Measurements from ENCODE around the gene FNDC3B.

Gene FNDC3B

DNA sequence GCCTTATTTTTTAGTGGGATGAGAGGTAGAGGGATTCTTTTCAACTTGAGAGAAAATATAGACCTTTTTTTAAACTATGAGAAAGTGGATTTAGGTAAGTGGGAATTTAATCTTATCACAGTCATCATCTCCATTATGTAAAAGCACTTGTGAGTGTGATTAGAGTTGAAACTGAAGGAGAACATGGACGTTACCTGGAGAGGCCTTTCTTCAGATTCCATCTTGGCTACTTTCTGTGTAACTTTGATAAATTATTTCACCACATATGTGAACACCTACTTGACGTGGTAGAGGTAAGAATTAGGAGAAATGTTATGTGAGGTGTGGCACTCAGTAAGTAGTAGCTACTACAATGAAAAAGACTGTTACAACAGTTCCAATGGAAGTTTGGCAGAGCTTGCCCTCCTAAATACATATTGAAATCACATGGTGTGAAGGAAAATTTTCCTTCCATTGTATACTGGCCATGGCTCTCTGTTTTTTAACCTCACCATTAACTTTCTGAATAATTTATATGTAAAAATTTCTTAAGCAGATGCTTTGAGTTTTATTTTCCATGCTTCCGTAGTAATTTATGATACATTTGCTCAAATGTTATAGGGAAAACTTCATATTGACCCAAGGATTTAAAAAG lies 193.3 kb downstream of the FNDC3B start:
- DNase-seq (ENCODE audit: low read depth) = no peak
- TF ChIP-seq CTCF (conservative IDR thresholded peaks at IDR 0.05; ENCODE audit: control insufficient read depth, insufficient read depth, low read depth, low read length) = no peak
- H3K4me3 ChIP-seq (ENCODE audit: control insufficient read depth, low read depth, low read length) = no peak overlapping the region

DNA sequence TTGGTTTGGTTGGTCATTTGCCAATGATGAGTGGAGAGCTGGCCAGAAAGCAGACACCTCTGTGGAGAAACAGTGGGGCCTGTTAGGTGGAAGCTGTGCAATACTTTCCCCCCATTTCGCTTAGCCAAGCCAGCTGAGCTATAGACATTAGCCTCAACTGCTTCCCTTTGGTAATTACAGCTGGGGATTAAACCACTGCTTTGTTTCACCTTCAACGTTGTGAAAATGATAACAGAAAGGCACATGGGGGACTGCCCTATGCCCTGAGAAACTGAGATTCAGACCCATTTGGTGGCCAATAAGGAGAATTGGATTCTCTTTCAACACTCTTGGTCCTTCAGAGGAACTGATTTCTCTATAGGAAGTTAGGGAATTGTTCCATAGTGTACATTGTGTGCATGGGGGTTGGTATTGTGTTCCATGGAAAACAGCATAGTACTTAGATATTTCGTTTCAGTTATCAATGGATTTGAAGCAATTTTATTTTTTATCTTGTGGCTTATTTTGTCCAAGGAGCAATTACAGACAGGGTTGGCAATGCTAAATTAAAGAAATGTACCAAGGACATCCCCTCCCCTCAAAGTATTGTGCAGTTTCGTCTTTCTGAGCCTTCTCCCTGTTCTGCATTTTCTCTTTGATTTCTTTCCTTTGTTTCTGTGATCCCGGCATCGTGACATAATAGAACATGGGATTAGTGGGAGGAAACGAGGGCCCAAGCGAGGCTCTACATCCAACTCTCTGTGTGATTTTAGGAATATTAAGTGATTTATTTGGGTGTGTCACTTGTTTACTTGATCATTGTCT lies 194.3 kb downstream of the FNDC3B start:
- no peak overlapping the region for H3K4me3 ChIP-seq (ENCODE audit: control insufficient read depth, low read depth, low read length)
- no peak for DNase-seq (ENCODE audit: low read depth)
- TF ChIP-seq CTCF (conservative IDR thresholded peaks at IDR 0.05; ENCODE audit: control insufficient read depth, insufficient read depth, low read depth, low read length) = no peak

- no peak for TF ChIP-seq CTCF (conservative IDR thresholded peaks at IDR 0.05; ENCODE audit: control insufficient read depth, insufficient read depth, low read depth, low read length)
- H3K4me3 ChIP-seq (ENCODE audit: control insufficient read depth, low read depth, low read length) = no peak overlapping the region
- DNase-seq (ENCODE audit: low read depth) = no peak
Measured at GRCh38 chr3:172235698-172236097, 196.3 kb downstream of the FNDC3B start.

- no peak for DNase-seq (ENCODE audit: low read depth)
- H3K4me3 ChIP-seq (ENCODE audit: control insufficient read depth, low read depth, low read length) = no peak overlapping the region
- no peak for TF ChIP-seq CTCF (conservative IDR thresholded peaks at IDR 0.05; ENCODE audit: control insufficient read depth, insufficient read depth, low read depth, low read length)
Measured at GRCh38 chr3:172236771-172237742, 197.7 kb downstream of the FNDC3B start.

- no peak overlapping the region for H3K4me3 ChIP-seq (ENCODE audit: control insufficient read depth, low read depth, low read length)
- no peak for TF ChIP-seq CTCF (conservative IDR thresholded peaks at IDR 0.05; ENCODE audit: control insufficient read depth, insufficient read depth, low read depth, low read length)
- DNase-seq (ENCODE audit: low read depth) = no peak
Measured at GRCh38 chr3:172238188-172238587, 198.8 kb downstream of the FNDC3B start.

DNA sequence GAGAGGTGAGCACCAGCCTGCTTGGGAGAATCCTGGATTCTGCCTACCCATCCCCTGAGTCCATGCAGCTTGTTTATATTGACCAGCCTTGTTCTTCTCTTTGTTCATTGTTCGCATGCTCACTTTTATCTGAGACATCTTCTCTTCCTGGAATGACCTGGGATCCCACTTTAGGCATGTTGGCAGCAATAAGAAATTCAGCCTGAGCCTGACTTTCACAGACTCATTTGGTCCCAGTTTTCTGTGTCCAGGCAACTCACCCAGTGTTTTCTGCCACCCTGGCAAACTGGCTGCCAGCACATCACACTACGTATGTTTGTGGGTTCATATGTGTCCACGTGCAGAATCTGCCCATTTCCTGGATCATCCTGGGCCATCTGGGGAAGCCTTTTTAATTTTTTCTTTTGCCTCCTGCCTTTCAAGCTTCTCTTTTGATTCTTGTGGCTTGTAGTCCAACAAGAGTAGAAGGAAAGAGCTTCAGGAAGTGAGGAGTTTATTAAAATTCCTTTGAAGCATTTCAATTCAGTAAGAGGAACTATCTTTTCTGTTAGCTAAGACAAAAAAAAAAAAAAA lies 199.9 kb downstream of the FNDC3B start:
- TF ChIP-seq CTCF (conservative IDR thresholded peaks at IDR 0.05; ENCODE audit: control insufficient read depth, insufficient read depth, low read depth, low read length) = no peak
- DNase-seq (ENCODE audit: low read depth) = no peak
- no peak overlapping the region for H3K4me3 ChIP-seq (ENCODE audit: control insufficient read depth, low read depth, low read length)

Measured in fibroblast of mammary gland (primary cell).